HUES48 (cell line): ENCODE measurements around the gene C14orf93.
"Not testable (repeated sequence)": the region's sequence is repeated elsewhere in the genome, so short reads cannot be mapped to it uniquely, and the experiment has no call there.

ENCODE experiments used
- H3K27ac ChIP-seq: one replicate; pipeline ENCODE4 v1.7.0; 2013; ENCODE audit warnings: low read depth, low read length, inconsistent platforms
- H3K27me3 ChIP-seq: 2 replicates; pipeline ENCODE4 v1.6.1; 2013; ENCODE audit warnings: mild to moderate bottlenecking, low read length; ENCODE audit not compliant: control insufficient read depth, insufficient read depth
- H3K36me3 ChIP-seq: 2 replicates; pipeline ENCODE4 v1.6.1; 2013; ENCODE audit warnings: low read length; ENCODE audit not compliant: control insufficient read depth, insufficient read depth
- H3K4me1 ChIP-seq: 2 replicates; pipeline ENCODE4 v1.6.1; 2013; ENCODE audit warnings: mild to moderate bottlenecking, low read length; ENCODE audit not compliant: control insufficient read depth, insufficient read depth
- H3K4me3 ChIP-seq: 2 replicates; pipeline ENCODE4 v1.5.1; 2013; ENCODE audit warnings: mild to moderate bottlenecking, low read depth, low read length
- H3K9ac ChIP-seq: 2 replicates; pipeline ENCODE4 v1.6.1; 2013; ENCODE audit warnings: mild to moderate bottlenecking, low read depth, low read length, moderate library complexity
- H3K9me3 ChIP-seq: 2 replicates; pipeline ENCODE4 v1.6.1; 2013; ENCODE audit warnings: low read length; ENCODE audit not compliant: control insufficient read depth, insufficient read depth

Gene C14orf93

GRCh38 chr14:22955702-22956569 lies 54.0 kb downstream of the C14orf93 start:
- H3K9ac ChIP-seq: peak overlapping the region; percentile 91
- H3K9me3 ChIP-seq: no peaks in the 10 kb centered on the region
- peak overlapping the region; percentile 99 for H3K27ac ChIP-seq
- no peaks in the 10 kb centered on the region for H3K27me3 ChIP-seq
- peak overlapping the region; percentile 75 for H3K4me3 ChIP-seq
- peaks cover 21% of the 10 kb centered on the region for H3K36me3 ChIP-seq
- peaks cover 7% of the 10 kb centered on the region for H3K4me1 ChIP-seq

- H3K27ac ChIP-seq: no peak overlapping the region
- peaks cover 42% of the 10 kb centered on the region for H3K36me3 ChIP-seq
- H3K9me3 ChIP-seq: no peaks in the 10 kb centered on the region
- no peak overlapping the region for H3K9ac ChIP-seq
- peaks cover 7% of the 10 kb centered on the region for H3K4me1 ChIP-seq
- no peak overlapping the region for H3K4me3 ChIP-seq
- no peaks in the 10 kb centered on the region for H3K27me3 ChIP-seq
Observed at GRCh38 chr14:22952418-22952817, 57.5 kb downstream of the C14orf93 start.

GRCh38 chr14:22951795-22952194 lies 58.1 kb downstream of the C14orf93 start:
- not testable (repeated sequence) for H3K9ac ChIP-seq, H3K27me3 ChIP-seq, H3K9me3 ChIP-seq, H3K4me3 ChIP-seq, H3K27ac ChIP-seq, H3K4me1 ChIP-seq
- H3K36me3 ChIP-seq: peaks cover 48% of the 10 kb centered on the region

GRCh38 chr14:22945642-22946041 lies 64.3 kb downstream of the C14orf93 start:
- Histone ChIP-seq H3K4me3 (no peak overlapping the region), H3K4me1 (no peaks in the 10 kb centered on the region), H3K36me3 (peaks cover 40% of the 10 kb centered on the region), H3K27ac (no peak overlapping the region), H3K9ac (no peak overlapping the region), H3K27me3 (no peaks in the 10 kb centered on the region), H3K9me3 (no peaks in the 10 kb centered on the region)

- Histone ChIP-seq H3K4me3 (no peak overlapping the region), H3K9me3 (no peaks in the 10 kb centered on the region), H3K27me3 (no peaks in the 10 kb centered on the region), H3K36me3 (peaks cover 3% of the 10 kb centered on the region; the same call in 1 of the 2 replicates), H3K4me1 (no peaks in the 10 kb centered on the region), H3K27ac (no peak overlapping the region), H3K9ac (no peak overlapping the region)
Observed at GRCh38 chr14:22939684-22940083, 70.3 kb downstream of the C14orf93 start.
